Caco-2 (cell line): ENCODE data around the gene ZNF398. TPM values are rescaled to one million over a fixed set of nuclear protein-coding genes. Genes with fewer than 3 reads are reported as not detected.

Source experiments
- BruUV-seq: library from RNA; stranded (reverse); fragments of 400-500 nt; replicated peaks from 2 replicates; lab custom pipeline; 2021; lab: Mats Ljungman, UMichigan
- CTCF ChIA-PET: fragments of 300-600 bp; sonication (Branson Sonifier 250); formaldehyde crosslinking; loops from one replicate; lab custom pipeline; 2022; ENCODE audit warnings: antibody characterized with exemption; lab: Charles Lee
- POLR2A ChIA-PET: fragments of 300-600 bp; sonication (Branson Sonifier 250); formaldehyde crosslinking; loops from one replicate; lab custom pipeline; 2022; ENCODE audit warnings: antibody characterized with exemption; lab: Charles Lee
- DNase-seq, 2 experiments: peaks; one replicate each; pipeline versions ENCODE4 v3.0.0 to v3.0.0-alpha.2; 2020 to 2022
- H3K27me3 ChIP-seq: replicated peaks from 2 replicates; pipeline ENCODE4 v1.6.0; 2011; ENCODE audit warnings: low read length; ENCODE audit not compliant: control insufficient read depth, insufficient read depth
- H3K36me3 ChIP-seq: 2 replicates; pipeline ENCODE4 v1.5.1; 2011; ENCODE audit warnings: low read length; ENCODE audit not compliant: control insufficient read depth, insufficient read depth
- H3K4me1 ChIP-seq: fragments of 250-450 bp; sonication (Bioruptor Pico); 2 replicates; pipeline ENCODE4 v1.5.1; 2020; ENCODE audit warnings: mild to moderate bottlenecking
- H3K4me3 ChIP-seq: 2 replicates; pipeline ENCODE4 v1.5.1; 2011; ENCODE audit warnings: low read depth, mild to moderate bottlenecking, control low read depth, low read length
- H3K9me3 ChIP-seq: fragments of 250-450 bp; sonication (Bioruptor Pico); 2 replicates; pipeline ENCODE4 v1.5.1; 2020; ENCODE audit warnings: mild to moderate bottlenecking, moderate library complexity
- H3K27ac Mint-ChIP-seq: one replicate; pipeline ENCODE4 v1.8.0; 2022; ENCODE audit warnings: mixed read lengths; ENCODE audit not compliant: unreplicated experiment
- H3K27me3 Mint-ChIP-seq: one replicate; pipeline ENCODE4 v1.8.0; 2022; ENCODE audit warnings: mixed read lengths; ENCODE audit not compliant: insufficient read depth, unreplicated experiment
- H3K36me3 Mint-ChIP-seq: one replicate; pipeline ENCODE4 v1.8.0; 2022; ENCODE audit warnings: mild to moderate bottlenecking, mixed read lengths; ENCODE audit not compliant: insufficient read depth, unreplicated experiment
- H3K4me1 Mint-ChIP-seq: one replicate; pipeline ENCODE4 v1.8.0; 2022; ENCODE audit warnings: low read depth, mixed read lengths; ENCODE audit not compliant: unreplicated experiment
- H3K4me3 Mint-ChIP-seq: one replicate; pipeline ENCODE4 v1.8.0; 2022; ENCODE audit warnings: mild to moderate bottlenecking, moderate library complexity, mixed read lengths; ENCODE audit not compliant: unreplicated experiment
- H3K9me3 Mint-ChIP-seq: one replicate; pipeline ENCODE4 v1.8.0; 2022; ENCODE audit warnings: mixed read lengths; ENCODE audit not compliant: unreplicated experiment
- intact Hi-C: fragments of 100-400 bp; cut with micrococcal nuclease; formaldehyde crosslinking; loops from one replicate; pipeline ENCODE4 v1.10.0; 2022; ENCODE audit not compliant: unreplicated experiment
- total RNA-seq: library from RNA; stranded (reverse); gene quantifications from 2 replicates; pipeline ENCODE4 v1.2.3, GENCODE V29; 2022
- TF ChIP-seq, protein P1 (sequence below), 2 experiments: fragments of 200-600 bp in 1 of 2; IDR thresholded peaks; 1 replicate in 1 of 2; 2 replicates in 1 of 2; pipeline versions ENCODE4 v1.5.1 to v1.8.0; 2011 to 2022; ENCODE audit warnings: antibody characterized with exemption in 1 of 2, control low read depth in 1 of 2, inconsistent platforms in 1 of 2, low read depth in 1 of 2, low read length in 1 of 2, mild to moderate bottlenecking in 1 of 2, moderate library complexity in 1 of 2; ENCODE audit not compliant: insufficient read depth in 1 of 2, severe bottlenecking in 1 of 2, unreplicated experiment in 1 of 2

The ZNF398 gene
- total RNA-seq, 1 experiment from 2014 or later = 13.4 TPM

DNA sequence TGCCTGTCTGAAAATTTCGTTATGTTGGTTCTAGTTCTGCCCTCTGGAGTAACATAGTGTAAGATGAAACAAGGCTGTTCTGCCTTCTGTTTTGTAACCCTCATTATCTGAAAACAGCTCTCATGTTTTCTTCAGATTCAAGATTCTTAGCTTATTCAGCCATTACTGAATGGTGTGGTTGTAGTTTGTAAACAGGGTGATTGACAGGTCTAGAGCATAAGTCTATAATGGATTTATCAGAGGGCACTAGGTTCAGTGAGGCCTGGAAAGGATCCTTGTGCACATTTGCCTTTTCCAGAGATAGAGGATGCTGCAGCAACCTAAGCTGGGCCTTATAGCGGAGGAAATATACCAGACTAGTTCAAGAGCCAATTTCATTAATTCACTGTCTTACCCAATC, 6.1 kb downstream of the ZNF398 start:
- H3K4me1 Mint-ChIP-seq = peaks cover 13% of the 10 kb centered on the region
- Histone ChIP-seq H3K27me3 (no peaks in the 10 kb centered on the region), H3K9me3 (no peaks in the 10 kb centered on the region), H3K4me1 (no peaks in the 10 kb centered on the region; the same call in 1 of the 2 replicates), H3K36me3 (peaks cover 3% of the 10 kb centered on the region), H3K4me3 (no peak overlapping the region)
- no peak overlapping the region for H3K4me3 Mint-ChIP-seq
- peaks cover 46% of the 10 kb centered on the region for H3K36me3 Mint-ChIP-seq
- H3K27me3 Mint-ChIP-seq = no peaks in the 10 kb centered on the region
- intact Hi-C loops = no loop called here
- ChIA-PET POLR2A (no interaction called here), CTCF (no interaction called here)
- DNase-seq = no peak
- H3K9me3 Mint-ChIP-seq = no peaks in the 10 kb centered on the region
- TF ChIP-seq, protein P1, sequence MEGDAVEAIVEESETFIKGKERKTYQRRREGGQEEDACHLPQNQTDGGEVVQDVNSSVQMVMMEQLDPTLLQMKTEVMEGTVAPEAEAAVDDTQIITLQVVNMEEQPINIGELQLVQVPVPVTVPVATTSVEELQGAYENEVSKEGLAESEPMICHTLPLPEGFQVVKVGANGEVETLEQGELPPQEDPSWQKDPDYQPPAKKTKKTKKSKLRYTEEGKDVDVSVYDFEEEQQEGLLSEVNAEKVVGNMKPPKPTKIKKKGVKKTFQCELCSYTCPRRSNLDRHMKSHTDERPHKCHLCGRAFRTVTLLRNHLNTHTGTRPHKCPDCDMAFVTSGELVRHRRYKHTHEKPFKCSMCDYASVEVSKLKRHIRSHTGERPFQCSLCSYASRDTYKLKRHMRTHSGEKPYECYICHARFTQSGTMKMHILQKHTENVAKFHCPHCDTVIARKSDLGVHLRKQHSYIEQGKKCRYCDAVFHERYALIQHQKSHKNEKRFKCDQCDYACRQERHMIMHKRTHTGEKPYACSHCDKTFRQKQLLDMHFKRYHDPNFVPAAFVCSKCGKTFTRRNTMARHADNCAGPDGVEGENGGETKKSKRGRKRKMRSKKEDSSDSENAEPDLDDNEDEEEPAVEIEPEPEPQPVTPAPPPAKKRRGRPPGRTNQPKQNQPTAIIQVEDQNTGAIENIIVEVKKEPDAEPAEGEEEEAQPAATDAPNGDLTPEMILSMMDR (IDR thresholded peaks at IDR 0.05; ENCODE audit: insufficient read depth in 1 of 2, low read depth in 1 of 2, low read length in 1 of 2, severe bottlenecking in 1 of 2, unreplicated experiment in 1 of 2) = no peak
- H3K27ac Mint-ChIP-seq = no peak overlapping the region
- BruUV-seq = no TSS peak

DNA sequence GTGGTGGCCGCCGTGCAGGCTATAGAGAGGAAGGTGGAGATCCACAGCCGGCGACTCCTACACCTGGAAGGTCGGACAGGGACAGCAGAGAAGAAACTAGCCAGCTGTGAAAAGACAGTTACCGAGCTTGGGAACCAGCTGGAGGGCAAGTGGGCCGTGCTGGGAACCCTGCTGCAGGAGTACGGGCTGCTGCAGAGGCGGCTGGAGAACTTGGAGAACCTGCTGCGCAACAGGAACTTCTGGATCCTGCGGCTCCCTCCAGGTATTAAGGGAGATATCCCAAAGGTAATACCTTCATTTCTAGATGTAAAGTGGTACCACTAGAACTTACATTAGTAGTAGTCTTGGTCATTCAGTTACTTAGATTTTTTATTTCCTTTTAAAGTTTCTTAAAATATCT, 6.8 kb downstream of the ZNF398 start:
- ChIA-PET CTCF (no interaction called here), POLR2A (no interaction called here)
- no peaks in the 10 kb centered on the region for H3K4me1 ChIP-seq
- peak in 1 of 2 experiments; percentile 20 for DNase-seq
- Mint-ChIP-seq H3K4me1 (peaks cover 13% of the 10 kb centered on the region), H3K4me3 (no peak overlapping the region), H3K27ac (no peak overlapping the region), H3K36me3 (peaks cover 47% of the 10 kb centered on the region), H3K9me3 (no peaks in the 10 kb centered on the region), H3K27me3 (no peaks in the 10 kb centered on the region)
- H3K9me3 ChIP-seq = no peaks in the 10 kb centered on the region
- H3K36me3 ChIP-seq = peaks cover 3% of the 10 kb centered on the region
- H3K4me3 ChIP-seq = no peak overlapping the region
- TF ChIP-seq, protein P1 (IDR thresholded peaks at IDR 0.05; ENCODE audit: insufficient read depth in 1 of 2, low read depth in 1 of 2, low read length in 1 of 2, severe bottlenecking in 1 of 2, unreplicated experiment in 1 of 2) = no peak
- BruUV-seq = no TSS peak
- H3K27me3 ChIP-seq = no peaks in the 10 kb centered on the region
- intact Hi-C loops = no loop called here

DNA sequence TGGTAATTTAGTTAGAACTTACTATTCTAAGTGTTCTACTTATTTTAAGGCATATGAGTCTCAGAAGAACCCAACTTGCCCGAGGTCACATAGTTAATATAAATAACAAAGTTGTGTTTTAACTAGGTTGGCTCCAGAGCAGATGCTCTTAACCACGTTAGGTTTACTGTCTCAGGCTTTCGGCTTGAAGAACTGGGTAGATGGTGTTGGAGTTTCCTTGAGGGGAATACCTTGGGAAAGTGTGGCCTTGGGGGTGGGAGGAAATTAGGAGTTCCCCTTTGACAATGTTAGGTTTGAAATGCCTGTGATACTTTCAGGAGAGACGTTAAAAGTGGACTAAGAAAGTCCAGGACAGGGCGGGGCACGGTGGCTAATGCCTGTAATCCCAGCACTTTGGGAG, 9.6 kb downstream of the ZNF398 start:
- CTCF ChIA-PET = no interaction called here
- Mint-ChIP-seq H3K4me3 (no peak overlapping the region), H3K4me1 (no peaks in the 10 kb centered on the region), H3K27ac (no peak overlapping the region), H3K9me3 (no peaks in the 10 kb centered on the region), H3K36me3 (peaks cover 62% of the 10 kb centered on the region), H3K27me3 (no peaks in the 10 kb centered on the region)
- TF ChIP-seq, protein P1 (IDR thresholded peaks at IDR 0.05; ENCODE audit: insufficient read depth in 1 of 2, low read depth in 1 of 2, low read length in 1 of 2, severe bottlenecking in 1 of 2, unreplicated experiment in 1 of 2) = no peak
- no peak overlapping the region for H3K4me3 ChIP-seq
- no peaks in the 10 kb centered on the region for H3K27me3 ChIP-seq
- no peaks in the 10 kb centered on the region for H3K9me3 ChIP-seq
- POLR2A ChIA-PET = no interaction called here
- no peaks in the 10 kb centered on the region for H3K4me1 ChIP-seq
- no peak for DNase-seq
- no TSS peak for BruUV-seq
- intact Hi-C loops = no loop called here
- H3K36me3 ChIP-seq = peaks cover 3% of the 10 kb centered on the region
